Stimulated activated CD4-positive, alpha-beta T cell treated with anti-CD3 and anti-CD28 coated beads, TNF-alpha, amount 100 ng/mL, for 4 hours (primary cell): Measurements from ENCODE around the gene OS9.
"Not testable (repeated sequence)": the region's sequence is repeated elsewhere in the genome, so short reads cannot be mapped to it uniquely, and the experiment has no call there.

Experiments
- DNase-seq, 3 experiments: peaks; one replicate each; pipeline ENCODE4 v3.0.0-alpha.2; 2020; ENCODE audit warnings: low read depth in 3 of 3

Gene OS9

GRCh38 chr12:57694459-57695019 is 607 bp downstream of the OS9 start:
- DNase-seq: no peak

- DNase-seq: no peak
These were observed 2.0 kb downstream of the OS9 start for GRCh38 chr12:57695770-57696432.

DNA sequence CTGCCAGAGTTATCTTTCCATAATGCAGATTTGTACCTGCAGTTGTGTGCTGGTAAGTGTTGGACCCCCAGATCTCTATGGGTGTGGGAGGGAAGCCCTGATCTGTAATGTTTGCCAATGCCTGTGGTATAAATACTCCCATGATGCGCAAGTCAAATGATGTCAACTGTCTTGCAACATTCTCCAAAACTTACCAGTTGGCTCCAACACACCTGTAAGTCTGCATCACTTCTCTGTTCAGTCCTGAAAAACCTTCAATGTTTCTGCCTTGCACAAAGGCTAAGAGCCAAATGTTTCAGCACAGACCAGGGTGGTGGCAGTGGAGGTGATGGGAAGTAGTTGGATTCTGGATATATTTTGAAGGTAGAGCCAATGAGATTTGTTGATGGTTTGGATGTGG is 3.1 kb downstream of the OS9 start:
- DNase-seq: no peak

GRCh38 chr12:57698414-57698813 is 4.5 kb downstream of the OS9 start:
- DNase-seq: no peak

DNA sequence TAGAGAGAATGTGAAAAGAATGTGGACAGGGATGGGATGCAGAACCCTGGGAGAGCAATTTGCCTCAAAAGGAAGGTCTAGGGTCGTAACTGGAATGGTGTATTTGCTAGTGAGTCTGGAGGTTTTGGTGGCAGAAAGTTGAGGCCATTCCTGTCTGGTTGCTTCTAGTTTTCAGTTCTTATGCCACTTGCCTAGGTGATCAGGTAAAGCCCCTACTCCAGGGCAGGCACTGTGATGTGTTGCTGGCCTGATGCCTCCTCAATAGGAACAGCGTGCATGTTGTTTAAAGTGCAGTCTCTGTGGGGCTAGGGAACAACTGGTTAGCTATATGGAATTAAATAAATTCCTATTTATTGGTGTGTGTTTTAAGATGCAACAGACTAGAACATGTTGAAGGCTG is 6.4 kb downstream of the OS9 start:
- DNase-seq: no peak

DNA sequence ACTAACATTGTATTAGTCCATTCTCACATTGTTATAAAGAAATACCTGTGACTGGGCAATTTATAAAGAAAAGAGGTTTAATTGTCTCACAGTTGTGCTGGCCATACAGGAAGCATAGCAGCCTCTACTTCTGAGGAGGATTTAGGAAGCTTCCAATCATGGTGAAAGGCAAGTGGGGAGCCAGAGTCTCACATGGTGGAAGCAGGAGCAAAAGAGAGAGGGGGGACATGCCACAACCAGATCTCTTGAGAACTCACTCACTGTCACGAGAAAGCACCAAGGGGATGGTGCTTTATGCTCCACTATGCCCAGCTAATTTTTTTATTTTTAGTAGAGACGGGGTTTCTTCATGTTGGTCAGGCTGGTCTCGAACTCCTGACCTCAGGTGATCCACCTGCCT is 13.3 kb downstream of the OS9 start:
- DNase-seq: no peak

DNA sequence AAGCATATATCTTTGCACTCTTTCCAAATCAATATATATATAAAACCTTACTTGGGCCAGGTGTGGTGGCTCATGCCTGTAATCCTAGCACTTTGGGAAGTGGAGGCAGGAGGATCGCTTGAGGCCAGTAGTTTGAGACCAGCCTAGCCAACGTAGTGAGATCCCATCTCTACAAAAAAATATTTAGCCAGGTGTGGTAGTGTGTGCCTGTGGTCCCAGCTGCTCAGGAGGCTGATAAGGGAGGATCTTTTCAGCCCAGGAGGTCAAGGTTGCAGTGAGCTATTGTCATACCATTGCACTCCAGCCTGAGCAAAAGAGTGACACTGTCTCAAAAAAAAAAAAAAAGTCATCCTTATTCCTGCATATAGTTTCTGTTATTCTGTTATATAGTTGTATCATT is 14.4 kb downstream of the OS9 start:
- DNase-seq: no peak

GRCh38 chr12:57712701-57713100 is 18.8 kb downstream of the OS9 start:
- no peak for DNase-seq

- DNase-seq: no peak
These were observed 19.3 kb downstream of the OS9 start for GRCh38 chr12:57713209-57713608.

DNA sequence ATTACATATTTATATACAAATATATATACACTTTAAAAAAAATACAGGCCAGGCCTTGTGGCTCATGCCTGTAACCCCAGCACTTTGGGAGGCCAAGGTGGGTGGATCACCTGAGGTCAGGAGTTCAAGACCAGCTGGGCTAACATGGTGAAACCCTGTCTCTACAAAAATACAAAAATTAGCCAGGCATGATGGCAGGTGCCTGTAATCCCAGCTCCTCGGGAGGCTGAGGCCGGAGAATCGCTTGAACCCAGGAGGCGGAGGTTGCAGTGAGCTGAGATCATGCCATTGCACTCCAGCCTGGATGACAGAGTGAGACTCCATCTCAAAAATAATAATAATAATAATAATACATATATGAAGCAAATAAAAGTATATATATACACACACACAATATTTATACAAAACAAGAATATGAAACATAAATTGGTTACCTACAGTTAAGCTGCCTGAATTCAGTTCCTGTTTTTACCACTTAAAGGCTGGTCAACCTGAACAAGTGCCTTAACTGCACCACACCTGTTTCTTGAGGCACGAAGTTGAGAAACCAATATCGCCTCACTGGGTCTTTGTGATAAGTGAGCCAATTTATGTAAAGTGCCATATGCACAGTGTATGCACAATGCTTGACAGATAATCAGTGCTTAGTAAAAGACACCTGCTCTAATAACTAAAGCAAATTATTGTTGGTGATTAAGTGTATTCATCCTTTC is 21.3 kb downstream of the OS9 start:
- not testable (repeated sequence) for DNase-seq

DNA sequence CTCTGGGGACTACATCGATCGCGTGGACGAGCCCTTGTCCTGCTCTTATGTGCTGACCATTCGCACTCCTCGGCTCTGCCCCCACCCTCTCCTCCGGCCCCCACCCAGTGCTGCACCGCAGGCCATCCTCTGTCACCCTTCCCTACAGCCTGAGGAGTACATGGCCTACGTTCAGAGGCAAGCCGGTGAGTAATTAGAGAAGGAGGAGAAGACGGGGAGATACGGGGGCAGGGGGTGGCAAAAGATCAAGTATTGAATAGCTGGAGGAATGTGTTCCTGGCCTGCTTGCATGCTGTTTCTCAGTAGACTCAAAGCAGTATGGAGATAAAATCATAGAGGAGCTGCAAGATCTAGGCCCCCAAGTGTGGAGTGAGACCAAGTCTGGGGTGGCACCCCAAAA is 21.9 kb downstream of the OS9 start:
- no peak for DNase-seq

DNA sequence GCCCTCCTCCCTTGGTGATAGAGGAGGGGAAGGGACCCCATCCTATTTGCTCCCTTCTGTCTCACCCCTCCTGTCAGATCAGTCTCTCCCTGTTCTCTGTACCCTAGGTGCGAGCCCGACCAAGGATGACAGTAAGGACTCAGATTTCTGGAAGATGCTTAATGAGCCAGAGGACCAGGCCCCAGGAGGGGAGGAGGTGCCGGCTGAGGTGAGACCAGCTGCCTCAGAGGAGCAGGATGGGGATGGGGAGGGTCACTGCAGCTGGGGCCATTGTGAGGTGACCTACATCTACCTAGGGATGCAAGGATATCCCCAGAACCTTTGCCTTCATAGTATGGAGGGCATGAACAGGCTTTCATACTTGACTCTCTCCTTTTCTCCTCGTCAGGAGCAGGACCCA is 22.4 kb downstream of the OS9 start:
- no peak for DNase-seq

DNA sequence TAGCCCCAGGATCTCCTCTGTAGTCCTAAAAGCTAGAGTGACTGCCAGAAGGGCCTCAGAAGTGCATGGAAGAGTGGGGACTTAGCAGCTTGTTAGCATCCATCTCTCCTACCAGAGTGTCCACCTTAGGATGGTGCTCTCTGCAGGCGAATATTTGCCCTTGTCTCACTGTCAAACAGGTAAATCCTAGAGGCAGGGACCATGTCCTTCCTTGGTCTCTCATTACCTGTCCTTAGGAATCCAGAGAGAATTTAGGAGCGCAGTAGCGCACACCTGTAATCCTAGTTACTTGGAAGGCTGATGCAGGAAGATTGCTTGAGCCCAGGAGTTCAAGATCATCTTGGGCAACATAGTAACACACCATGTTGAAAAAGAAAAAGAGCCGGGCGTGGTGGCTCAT is 23.2 kb downstream of the OS9 start:
- no peak for DNase-seq

DNA sequence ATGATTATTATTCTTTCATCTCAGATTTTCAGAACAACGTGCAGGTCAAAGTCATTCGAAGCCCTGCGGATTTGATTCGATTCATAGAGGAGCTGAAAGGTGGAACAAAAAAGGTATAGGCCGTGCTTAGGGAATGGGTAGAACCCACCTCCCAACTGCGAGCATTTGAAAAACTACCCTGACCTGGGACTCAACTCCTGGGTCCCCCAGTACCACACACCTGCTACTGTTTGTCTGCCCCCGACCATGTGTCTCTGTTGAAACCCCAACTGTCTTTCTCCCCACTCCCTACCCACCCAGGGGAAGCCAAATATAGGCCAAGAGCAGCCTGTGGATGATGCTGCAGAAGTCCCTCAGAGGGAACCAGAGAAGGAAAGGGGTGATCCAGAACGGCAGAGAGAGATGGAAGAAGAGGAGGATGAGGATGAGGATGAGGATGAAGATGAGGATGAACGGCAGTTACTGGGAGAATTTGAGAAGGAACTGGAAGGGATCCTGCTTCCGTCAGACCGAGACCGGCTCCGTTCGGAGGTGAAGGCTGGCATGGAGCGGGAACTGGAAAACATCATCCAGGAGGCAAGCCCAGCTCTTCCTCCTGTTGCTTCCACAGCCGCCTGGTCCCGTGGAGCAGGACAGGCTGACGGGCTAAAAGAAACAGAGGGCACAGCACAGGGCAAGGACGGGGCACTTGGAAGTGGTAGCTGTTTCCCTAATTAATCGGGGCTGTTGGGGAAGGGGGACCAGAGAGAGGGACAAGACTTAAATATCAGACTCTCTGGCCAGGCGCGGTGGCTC is 24.1 kb downstream of the OS9 start:
- no peak for DNase-seq

- no peak for DNase-seq
These were observed 25.0 kb downstream of the OS9 start for GRCh38 chr12:57718641-57719528.

DNA sequence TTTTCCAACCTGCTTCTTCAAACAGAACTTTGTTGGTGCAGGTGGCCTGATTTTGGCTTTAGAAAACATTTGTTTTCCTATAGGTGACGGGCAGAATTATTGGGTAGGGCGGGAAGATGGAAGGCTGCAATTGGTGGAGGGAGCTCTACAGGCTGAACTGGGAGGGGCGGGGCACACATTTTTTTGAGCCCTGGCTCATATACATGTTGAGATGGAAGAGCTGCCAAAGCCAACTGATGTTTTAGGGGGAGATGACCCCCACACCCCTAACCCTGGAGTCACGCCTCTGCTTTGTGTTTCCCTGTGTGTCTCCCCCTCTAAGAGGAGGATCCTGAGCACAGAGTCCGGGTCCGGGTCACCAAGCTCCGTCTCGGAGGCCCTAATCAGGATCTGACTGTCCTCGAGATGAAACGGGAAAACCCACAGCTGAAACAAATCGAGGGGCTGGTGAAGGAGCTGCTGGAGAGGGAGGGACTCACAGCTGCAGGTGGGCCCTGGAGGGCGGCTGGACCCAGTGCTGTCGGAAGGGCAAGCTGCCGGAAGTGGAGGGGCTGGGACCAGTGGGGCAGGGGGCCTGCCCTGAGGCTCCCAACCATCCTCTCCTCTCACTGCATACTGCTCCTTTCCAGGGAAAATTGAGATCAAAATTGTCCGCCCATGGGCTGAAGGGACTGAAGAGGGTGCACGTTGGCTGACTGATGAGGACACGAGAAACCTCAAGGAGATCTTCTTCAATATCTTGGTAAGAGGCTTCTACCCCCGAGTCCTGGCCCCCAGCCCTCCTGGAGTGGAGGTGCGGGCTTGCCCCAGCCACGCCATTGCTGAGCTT is 26.1 kb downstream of the OS9 start:
- no peak for DNase-seq

DNA sequence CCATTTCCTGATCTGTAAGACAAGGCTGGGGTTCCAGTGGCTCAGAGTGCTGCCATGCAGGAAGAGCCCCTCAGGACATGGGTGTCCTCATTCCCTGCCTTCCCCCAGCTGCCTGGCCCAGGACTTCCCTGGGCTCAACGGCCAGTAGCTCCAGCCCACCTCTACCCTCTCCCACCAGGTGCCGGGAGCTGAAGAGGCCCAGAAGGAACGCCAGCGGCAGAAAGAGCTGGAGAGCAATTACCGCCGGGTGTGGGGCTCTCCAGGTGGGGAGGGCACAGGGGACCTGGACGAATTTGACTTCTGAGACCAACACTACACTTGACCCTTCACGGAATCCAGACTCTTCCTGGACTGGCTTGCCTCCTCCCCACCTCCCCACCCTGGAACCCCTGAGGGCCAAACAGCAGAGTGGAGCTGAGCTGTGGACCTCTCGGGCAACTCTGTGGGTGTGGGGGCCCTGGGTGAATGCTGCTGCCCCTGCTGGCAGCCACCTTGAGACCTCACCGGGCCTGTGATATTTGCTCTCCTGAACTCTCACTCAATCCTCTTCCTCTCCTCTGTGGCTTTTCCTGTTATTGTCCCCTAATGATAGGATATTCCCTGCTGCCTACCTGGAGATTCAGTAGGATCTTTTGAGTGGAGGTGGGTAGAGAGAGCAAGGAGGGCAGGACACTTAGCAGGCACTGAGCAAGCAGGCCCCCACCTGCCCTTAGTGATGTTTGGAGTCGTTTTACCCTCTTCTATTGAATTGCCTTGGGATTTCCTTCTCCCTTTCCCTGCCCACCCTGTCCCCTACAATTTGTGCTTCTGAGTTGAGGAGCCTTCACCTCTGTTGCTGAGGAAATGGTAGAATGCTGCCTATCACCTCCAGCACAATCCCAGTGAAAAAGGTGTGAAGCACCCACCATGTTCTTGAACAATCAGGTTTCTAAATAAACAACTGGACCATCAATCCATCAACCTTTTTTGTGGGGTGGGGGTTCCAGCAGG is 27.0 kb downstream of the OS9 start:
- no peak for DNase-seq

DNA sequence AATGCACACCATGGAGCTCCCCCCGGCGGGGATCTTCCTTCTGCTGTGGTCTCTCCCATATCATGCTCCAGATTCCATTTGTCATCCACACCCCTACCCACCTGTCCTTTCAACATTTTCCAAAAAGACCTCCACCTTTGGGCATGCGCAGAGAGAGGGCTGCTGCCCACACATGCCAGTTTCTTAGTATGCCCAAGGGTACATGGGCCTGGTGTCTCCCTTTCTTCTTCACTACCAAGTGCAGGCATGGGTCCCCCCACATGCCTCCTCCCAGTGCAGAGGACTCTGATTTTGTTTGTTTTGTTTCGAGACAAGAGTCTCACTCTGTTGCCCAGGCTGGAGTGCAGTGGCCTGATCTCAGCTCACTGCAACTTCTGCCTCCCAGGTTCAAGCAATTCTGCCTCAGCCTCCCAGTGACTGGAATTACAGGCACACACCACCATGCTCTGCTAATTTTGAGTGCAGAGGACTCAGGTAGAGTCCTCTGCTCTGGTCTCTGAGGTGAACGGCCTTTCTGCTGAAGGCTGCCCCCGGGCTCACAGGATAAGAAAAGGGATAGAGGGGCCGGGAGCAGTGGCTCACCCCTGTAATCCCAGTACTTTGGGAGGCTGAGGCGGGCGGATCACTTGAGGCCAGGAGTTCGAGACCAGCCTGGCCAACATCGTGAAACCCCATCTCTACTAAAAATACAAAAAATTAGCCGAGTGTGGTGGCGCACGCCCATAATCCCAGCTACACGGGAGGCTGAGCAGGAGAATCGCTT is 28.1 kb downstream of the OS9 start:
- DNase-seq: not testable (repeated sequence)
